Pancreas (tissue), 10 donors: Measurements from ENCODE around the gene CACYBP. TPM values are rescaled to one million over a fixed set of nuclear protein-coding genes. Genes with fewer than 3 reads are reported as not detected.

Experiments
- ATAC-seq, 4 donors: fragments of 200-7000 bp; cut with Tn5 transposase; one replicate each; pipeline versions ENCODE4 v1.8.0 to v1.9.1; 2020; ENCODE audit warnings: mild to moderate bottlenecking in 4 of 4, moderate library complexity in 4 of 4
- DNase-seq, 6 donors: peaks; one replicate each; pipeline ENCODE4 v3.0.0-alpha.2; 2020
- FAIRE-seq: peaks from 2 replicates; lab custom pipeline; 2012; peaks lifted over from hg19 to GRCh38; lab: Jason Lieb, UNC
- H3K27ac ChIP-seq, 4 donors: fragments of 200-600 bp; sonication (generic); 1 replicate in 3 of 4; 2 replicates in 1 of 4; pipeline versions ENCODE4 v1.5.0 to v1.8.0; 2020
- H3K27me3 ChIP-seq, 4 donors: fragments of 200-600 bp; one replicate each; pipeline ENCODE4 v1.8.0; 2021
- H3K36me3 ChIP-seq, 3 donors: fragments of 200-600 bp; sonication (generic) in 1 of 3; one replicate each; pipeline versions ENCODE4 v1.5.0 to v1.8.0; 2020 to 2021
- H3K4me1 ChIP-seq, 3 donors: fragments of 200-600 bp; one replicate each; pipeline ENCODE4 v1.8.0; 2021
- H3K4me3 ChIP-seq, 4 donors: fragments of 200-600 bp; sonication (generic) in 2 of 4; one replicate each; pipeline versions ENCODE4 v1.5.0 to v1.8.0; 2020 to 2021
- H3K9me3 ChIP-seq, 4 donors: fragments of 200-600 bp; one replicate each; pipeline ENCODE4 v1.8.0; 2021
- WGBS, 2 donors: extraction: QIAGEN DNeasy Blood & Tissue Kit; methylation state at CpG; one replicate each; pipeline ENCODE4 v1.1.7; 2013; 5-methylcytosine and 5-hydroxymethylcytosine counted together
- intact Hi-C, 3 donors: fragments of 100-400 bp; cut with DNase I; formaldehyde crosslinking; loops; one replicate each; pipeline versions ENCODE4 v1.11.1 to v1.14.2; 2022
- polyA plus RNA-seq, 2 donors: library from polyadenylated mRNA; stranded (reverse); fragments of 200-250 nt; gene quantifications; one replicate each; pipeline ENCODE4 v1.2.3, GENCODE V29; 2013
- total RNA-seq, 6 donors: library from RNA; stranded (reverse); fragmentation: NEBNext Ultra II Directional in 4 of 6; extraction: Animal tissue kit (Norgen Biotek cat#: 25700) in 4 of 6; gene quantifications; one replicate each; pipeline versions ENCODE4 v1.2.1 to v1.2.4, GENCODE V29; 2021 to 2023
- TF ChIP-seq, protein P1 (sequence below), 4 donors: fragments of 200-600 bp; sonication (generic) in 3 of 4; IDR thresholded peaks; one replicate each; pipeline versions ENCODE4 v1.5.0 to v1.8.0; 2021; ENCODE audit warnings: antibody characterized with exemption in 4 of 4
- donor health status: healthy with polysubstance abuse.
- donor health status: DM: no; HTN: no; CAD: no; lungs with moderate emphysema.
- donor health status: DM: no; HTN: no; CAD: no.
- donor health status: control.
- donor health status: control.
- donor health status: Bipolar disorder and iron deficiency.
- donor health status: DM: yes; HTN: yes; CAD: no.
- donor health status: DM: no; HTN: no; CAD: no.
- donor health status: DM: no; HTN: no; CAD: no.
- donor health status: DM: yes; HTN: yes; CAD: no.

CACYBP gene
- total and polyA plus RNA-seq, 8 donors, result 14.0 to 35.2 (median 25.7) TPM

DNA sequence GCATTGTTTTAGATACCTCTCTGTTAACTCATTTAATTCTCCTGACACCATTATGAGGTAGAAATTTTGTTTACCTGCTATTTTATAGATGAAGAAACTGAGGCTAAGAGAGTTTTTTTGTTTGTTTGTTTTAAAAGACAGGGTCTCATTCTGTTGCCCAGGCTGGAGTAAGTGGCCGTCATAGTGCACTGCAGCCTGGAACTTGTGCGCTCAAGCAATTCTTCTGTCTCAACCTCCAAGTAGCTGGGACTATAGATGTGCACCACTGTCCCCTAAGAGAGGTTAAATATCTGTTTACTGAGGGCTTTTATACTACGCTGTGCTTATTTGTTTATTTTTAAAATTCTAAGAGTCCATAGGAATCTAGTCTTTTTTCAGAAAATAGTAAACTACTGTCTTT is 43.7 kb upstream of the CACYBP start:
- no peaks in the 10 kb centered on the region for H3K27me3 ChIP-seq
- WGBS, 2 donors, result 94 to 99% methylated on average over 3 of the region's 3 CpGs
- DNase-seq, result no peak
- ATAC-seq, result no peak
- peaks cover 17 to 24% (median 24%) of the 10 kb centered on the region in 3 donors for H3K4me1 ChIP-seq
- no peaks in the 10 kb centered on the region for H3K9me3 ChIP-seq
- FAIRE-seq, result no peak
- no peaks in the 10 kb centered on the region for H3K36me3 ChIP-seq
- intact Hi-C loops, result no loop called here
- TF ChIP-seq, protein P1, sequence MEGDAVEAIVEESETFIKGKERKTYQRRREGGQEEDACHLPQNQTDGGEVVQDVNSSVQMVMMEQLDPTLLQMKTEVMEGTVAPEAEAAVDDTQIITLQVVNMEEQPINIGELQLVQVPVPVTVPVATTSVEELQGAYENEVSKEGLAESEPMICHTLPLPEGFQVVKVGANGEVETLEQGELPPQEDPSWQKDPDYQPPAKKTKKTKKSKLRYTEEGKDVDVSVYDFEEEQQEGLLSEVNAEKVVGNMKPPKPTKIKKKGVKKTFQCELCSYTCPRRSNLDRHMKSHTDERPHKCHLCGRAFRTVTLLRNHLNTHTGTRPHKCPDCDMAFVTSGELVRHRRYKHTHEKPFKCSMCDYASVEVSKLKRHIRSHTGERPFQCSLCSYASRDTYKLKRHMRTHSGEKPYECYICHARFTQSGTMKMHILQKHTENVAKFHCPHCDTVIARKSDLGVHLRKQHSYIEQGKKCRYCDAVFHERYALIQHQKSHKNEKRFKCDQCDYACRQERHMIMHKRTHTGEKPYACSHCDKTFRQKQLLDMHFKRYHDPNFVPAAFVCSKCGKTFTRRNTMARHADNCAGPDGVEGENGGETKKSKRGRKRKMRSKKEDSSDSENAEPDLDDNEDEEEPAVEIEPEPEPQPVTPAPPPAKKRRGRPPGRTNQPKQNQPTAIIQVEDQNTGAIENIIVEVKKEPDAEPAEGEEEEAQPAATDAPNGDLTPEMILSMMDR (IDR thresholded peaks at IDR 0.05), result no peak
- H3K4me3 ChIP-seq, result no peak overlapping the region
- no peak overlapping the region for H3K27ac ChIP-seq

DNA sequence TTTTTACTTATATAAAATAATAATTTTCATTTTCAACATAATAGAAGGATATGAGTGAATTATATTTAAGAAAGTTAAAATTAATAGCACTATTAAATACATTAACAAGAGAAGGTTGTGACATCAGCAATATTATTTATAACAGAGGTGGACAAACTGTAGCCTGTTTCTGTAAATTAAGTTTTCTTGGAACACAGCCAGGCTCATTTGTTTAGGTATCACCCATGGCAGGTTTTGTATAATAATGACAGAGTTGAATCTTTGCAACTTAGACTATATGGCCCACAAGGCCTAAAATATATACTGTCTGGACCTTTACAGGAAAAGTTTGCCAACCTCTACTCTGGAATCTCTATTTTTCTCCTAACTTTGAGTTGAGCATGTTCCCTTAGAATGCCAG is 42.8 kb upstream of the CACYBP start:
- no peaks in the 10 kb centered on the region for H3K27me3 ChIP-seq
- FAIRE-seq, result no peak
- no peak overlapping the region for H3K4me3 ChIP-seq
- H3K36me3 ChIP-seq, result no peaks in the 10 kb centered on the region
- no peaks in the 10 kb centered on the region for H3K9me3 ChIP-seq
- intact Hi-C loops, result no loop called here
- H3K27ac ChIP-seq, result no peak overlapping the region
- no peak for ATAC-seq
- H3K4me1 ChIP-seq, result peaks cover 17 to 24% (median 24%) of the 10 kb centered on the region in 3 donors
- TF ChIP-seq, protein P1 (IDR thresholded peaks at IDR 0.05), result no peak
- DNase-seq, result no peak

DNA sequence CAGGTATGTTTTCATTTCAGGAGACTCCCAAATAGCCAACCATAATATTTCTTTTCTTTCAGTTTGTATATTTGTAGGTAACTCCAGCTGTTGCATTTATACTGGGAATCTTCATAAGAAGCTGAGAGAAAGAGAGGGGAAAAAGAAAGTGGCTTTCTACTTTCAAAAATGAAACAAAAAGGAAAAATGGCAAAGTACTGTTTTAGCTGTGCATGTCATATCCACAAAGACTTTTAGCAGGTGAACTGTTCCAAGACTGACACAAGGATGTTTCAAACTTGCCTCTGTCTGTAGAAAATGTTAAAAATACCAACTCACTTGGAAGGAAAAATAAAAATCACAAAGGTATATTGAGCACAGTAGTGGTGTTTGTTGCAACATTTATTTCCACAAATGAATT is 41.9 kb upstream of the CACYBP start:
- Histone ChIP-seq H3K36me3 (no peaks in the 10 kb centered on the region), H3K4me1 (peaks cover 14 to 24% (median 23%) of the 10 kb centered on the region in 3 donors), H3K27me3 (no peaks in the 10 kb centered on the region), H3K27ac (no peak overlapping the region), H3K4me3 (no peak overlapping the region), H3K9me3 (no peaks in the 10 kb centered on the region)
- no peak for FAIRE-seq
- no peak for ATAC-seq
- intact Hi-C loops, result no loop called here
- DNase-seq, result no peak
- TF ChIP-seq, protein P1 (IDR thresholded peaks at IDR 0.05), result no peak

DNA sequence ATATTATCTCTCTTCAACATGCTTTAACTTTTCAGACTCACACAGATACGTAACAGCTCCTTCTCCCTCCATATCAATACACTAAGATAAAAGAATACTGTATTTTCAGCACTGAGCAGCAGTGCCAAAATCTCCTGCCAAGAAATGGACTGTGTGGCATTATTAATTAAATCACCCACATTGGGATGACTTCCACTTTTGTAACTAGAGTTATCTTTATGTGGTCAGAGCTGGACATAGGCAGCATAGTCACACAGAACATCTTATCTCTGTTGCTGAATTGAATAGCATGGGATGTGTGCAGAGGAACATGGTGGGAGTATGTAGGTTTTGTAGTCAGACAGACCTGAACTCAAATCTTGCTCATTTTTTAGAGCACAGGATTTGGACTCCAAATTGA is 41.4 kb upstream of the CACYBP start:
- Histone ChIP-seq H3K27ac (no peak overlapping the region), H3K27me3 (no peaks in the 10 kb centered on the region), H3K36me3 (no peaks in the 10 kb centered on the region), H3K9me3 (no peaks in the 10 kb centered on the region), H3K4me3 (no peak overlapping the region), H3K4me1 (peaks cover 8 to 25% (median 20%) of the 10 kb centered on the region in 3 donors)
- 12 to 39% methylated on average over 1 of the region's 1 CpG for WGBS, 2 donors
- FAIRE-seq (no peak), ATAC-seq (no peak), DNase-seq (no peak)
- intact Hi-C loops, result no loop called here
- TF ChIP-seq, protein P1 (IDR thresholded peaks at IDR 0.05), result no peak

DNA sequence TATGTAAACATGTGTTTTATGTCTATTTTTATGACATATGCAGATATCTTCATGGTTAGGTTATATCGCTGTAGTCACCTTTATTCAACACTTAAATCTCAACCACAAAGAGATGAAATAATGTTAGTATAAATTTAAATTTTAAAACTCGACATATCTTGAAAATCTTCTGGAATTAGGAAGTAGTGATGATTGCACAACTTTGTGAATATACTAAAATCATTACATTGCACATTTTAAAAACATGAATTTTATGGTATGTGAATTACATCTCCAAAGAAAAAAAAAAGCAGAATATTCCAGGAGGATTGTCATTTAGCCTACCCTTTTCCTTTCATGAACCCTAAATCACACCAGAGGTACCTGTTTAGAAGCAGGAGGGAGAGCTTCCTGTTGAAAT is 39.4 kb upstream of the CACYBP start:
- no peak for FAIRE-seq

More for the DNA sequence above, 39.4 kb upstream of the CACYBP start:
- H3K4me3 ChIP-seq, result no peak overlapping the region
- TF ChIP-seq, protein P1 (IDR thresholded peaks at IDR 0.05), result no peak
- intact Hi-C loops, result no loop called here
- no peaks in the 10 kb centered on the region for H3K36me3 ChIP-seq
- H3K9me3 ChIP-seq, result no peaks in the 10 kb centered on the region
- no peak for ATAC-seq
- no peak overlapping the region for H3K27ac ChIP-seq
- H3K4me1 ChIP-seq, result peaks cover 1 to 14% (median 5%) of the 10 kb centered on the region in 3 donors
- DNase-seq, result no peak
- WGBS, 2 donors, result 93 to 95% methylated on average over 2 of the region's 2 CpGs
- no peaks in the 10 kb centered on the region for H3K27me3 ChIP-seq
